Measurements from ENCODE around the gene ENTR1.
"Not testable (repeated sequence)": the region's sequence is repeated elsewhere in the genome, so short reads cannot be mapped to it uniquely, and the experiment has no call there.

Gene ENTR1

GRCh38 chr9:136438548-136439480 lies 28.4 kb upstream of the ENTR1 start:
- DNase-seq (ENCODE audit: low spot score), result no peak

- DNase-seq (ENCODE audit: low spot score), result no peak
Observed at GRCh38 chr9:136437839-136438547, 27.6 kb upstream of the ENTR1 start.

GRCh38 chr9:136437430-136437829 lies 27.0 kb upstream of the ENTR1 start:
- DNase-seq (ENCODE audit: low spot score), result no peak

DNA sequence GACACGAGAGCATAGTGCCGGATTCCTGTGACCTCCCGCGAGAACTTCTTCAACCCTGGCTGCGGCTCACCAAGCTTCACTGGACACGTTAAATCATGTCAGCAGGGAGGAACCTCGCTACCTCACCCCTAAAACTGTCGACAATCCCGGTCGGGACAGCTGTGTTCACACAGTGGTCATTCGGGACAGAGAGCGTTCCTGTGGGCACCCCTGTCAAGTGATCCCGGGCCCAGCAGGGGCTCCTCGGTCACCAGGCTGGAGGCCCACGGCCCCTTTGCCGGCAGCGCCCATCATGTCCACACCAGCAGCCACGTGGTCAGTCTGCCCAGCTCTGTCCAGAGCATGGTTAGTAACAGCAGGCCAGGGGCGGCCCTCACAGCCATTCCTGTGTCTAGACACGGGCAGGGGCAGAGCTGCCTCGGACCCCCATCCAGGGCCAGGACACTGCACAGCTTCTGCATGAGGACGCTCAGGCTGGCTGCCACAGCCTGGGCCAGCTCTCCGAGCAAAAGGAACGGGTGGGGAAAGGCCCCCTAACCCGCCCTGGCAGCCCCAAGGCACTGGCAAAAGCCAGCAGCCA lies 25.7 kb upstream of the ENTR1 start:
- no peak for DNase-seq (ENCODE audit: low spot score)

DNA sequence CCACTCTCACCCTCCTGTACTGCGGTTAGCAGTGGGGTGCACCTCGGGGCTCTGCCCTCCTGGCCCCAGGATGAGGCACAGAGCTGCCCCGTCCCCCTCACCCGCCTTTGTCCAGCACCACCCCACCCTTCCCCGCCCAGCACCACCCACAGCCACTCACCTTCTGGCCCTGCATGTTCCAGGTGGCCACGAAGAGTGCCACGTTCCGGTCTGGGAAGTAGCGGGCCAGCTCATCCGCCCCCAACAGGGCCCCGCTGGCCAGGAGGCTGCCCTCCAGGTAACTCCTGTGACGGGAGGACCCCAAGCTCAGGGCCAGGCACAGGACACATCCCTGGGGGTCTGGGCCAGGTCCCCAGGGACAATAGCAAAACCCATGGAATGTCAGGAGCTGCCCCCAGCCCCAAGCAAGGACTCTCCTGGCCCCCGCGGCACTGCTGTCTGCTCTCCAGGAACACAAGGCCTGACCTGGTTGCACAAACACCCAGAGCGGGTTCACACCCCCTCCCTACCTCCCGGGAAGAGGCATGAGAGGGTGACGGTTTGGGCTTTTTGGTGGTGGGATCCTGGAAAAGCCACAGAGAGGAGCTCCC lies 24.3 kb upstream of the ENTR1 start:
- DNase-seq (ENCODE audit: low spot score), result no peak

DNA sequence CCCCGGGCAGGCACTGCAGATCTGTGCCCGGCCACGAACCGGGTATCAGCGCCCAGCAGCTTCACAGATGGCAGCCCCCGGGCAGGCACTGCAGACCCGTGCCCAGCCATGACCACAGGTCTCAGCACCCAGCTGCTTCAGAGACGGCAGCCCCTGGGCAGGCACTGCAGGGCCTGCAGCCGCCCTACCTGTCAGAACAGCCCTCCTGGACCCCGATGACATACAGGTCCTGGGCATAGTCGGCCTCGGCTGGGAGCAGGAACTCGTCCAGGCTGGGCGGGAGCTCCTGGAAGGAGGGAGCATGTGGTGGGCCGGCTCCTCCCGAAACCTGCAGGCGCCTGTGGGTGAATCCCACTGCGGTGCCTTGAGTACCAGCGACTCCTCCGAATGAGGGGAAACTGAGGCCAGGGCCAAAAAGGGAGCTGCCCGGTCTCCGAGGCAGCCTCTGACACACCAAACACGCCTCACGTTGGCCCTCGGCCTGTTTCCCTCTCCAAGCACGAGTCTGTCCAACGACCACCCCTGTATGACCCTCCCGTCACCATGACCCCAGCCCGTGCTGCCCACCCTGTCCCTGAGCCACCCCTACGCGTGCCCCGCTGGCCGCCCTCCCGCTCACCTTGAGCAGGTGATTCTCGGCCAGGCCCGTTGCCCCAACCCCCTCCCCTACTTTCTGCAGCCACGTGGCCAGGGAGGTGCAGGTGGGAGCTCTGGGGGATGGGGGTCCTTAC lies 23.6 kb upstream of the ENTR1 start:
- no peak for DNase-seq (ENCODE audit: low spot score)

DNA sequence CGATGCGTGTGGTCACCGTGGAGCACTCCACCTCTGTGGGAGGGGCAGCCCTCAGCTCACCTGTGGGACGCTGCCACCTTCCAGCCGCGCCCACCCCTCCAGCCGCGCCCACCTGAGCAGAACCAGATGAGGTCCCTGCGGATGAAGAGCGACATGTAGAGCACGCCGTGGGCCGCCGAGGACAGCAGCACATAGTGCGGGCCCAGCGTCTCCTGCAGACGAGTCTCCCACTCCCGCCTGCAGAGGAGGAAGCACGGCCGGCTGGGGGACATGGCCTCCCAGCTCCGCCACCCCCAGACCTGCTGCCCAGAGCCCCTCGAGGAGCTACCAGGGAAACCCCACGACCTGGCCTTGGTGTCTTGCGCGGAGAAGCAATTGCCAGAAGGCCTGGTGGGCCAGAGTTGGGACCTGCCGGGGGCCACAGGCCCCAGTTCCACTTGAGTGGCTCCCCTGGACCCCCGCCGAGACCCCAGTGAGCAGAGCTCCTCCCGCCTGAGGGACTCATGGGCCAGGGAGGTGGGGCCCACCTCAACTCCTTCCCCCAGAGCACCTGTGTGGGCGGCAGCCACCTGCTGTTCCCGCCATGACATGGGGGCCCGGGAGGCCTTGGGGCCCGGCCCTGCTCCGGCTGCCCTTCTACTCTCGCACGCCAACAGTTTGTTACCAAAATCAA lies 22.8 kb upstream of the ENTR1 start:
- no peak for DNase-seq (ENCODE audit: low spot score)

GRCh38 chr9:136432591-136432990 lies 22.2 kb upstream of the ENTR1 start:
- no peak for DNase-seq (ENCODE audit: low spot score)

DNA sequence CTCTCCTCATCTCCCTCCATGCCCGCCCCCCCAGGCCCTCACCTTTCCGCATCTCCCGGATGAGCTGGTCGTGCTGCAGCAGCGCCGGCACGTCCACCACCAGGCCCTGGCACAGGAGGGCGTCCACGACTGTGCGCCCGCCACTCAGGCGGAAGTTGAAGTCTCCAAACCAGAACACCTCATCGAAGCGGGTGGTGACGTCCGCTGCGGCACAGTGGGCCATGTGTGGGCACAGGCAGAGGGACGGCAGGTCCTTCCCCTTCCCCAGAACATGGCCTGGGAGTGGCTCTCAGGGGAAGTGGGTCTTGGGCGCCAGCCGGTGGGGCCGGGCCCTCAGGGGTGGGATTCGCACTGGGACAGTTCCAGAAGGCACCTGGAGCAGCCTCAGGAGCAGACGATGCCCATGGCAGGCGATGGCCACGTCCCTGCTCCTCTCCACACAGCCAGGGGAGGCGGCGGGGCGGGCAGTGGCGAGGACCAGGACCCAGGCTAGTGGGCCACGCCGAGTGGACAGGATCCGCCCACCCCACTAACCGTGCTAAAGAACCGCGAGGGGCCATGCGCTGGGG lies 21.5 kb upstream of the ENTR1 start:
- DNase-seq (ENCODE audit: low spot score), result no peak

DNA sequence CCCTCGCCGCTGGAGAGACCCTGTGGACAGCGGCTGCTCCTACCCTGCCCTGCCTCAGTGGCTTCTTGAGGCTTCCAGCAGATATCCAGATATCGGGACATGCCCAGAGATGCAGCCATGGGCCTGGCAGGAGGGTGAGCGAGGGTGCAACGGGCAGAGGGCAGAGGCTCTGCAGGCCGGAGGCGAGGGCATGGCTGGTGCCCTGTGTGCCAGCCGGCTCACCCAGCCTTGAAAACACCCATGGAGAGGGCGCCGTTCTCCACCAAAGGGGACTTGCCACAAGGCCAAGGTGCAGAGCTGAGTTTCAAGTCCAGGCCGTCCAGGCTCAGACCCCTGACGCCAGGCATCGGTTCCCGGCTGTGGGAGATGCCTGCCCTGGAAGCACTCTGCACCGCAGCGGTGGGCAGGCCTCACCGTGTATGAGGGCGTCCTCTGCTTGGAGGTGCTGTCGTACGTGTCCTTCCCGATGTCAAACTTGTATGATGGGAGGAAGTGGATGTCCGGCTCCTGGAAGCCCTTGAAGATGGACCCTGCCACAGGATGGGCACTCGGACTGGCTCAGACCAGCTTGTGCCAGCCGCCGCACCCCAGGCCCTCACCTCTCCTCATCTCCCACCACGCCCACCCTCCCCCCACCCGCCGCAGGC lies 20.3 kb upstream of the ENTR1 start:
- DNase-seq (ENCODE audit: low spot score), result no peak

GRCh38 chr9:136429683-136430491 lies 19.5 kb upstream of the ENTR1 start:
- no peak for DNase-seq (ENCODE audit: low spot score)

DNA sequence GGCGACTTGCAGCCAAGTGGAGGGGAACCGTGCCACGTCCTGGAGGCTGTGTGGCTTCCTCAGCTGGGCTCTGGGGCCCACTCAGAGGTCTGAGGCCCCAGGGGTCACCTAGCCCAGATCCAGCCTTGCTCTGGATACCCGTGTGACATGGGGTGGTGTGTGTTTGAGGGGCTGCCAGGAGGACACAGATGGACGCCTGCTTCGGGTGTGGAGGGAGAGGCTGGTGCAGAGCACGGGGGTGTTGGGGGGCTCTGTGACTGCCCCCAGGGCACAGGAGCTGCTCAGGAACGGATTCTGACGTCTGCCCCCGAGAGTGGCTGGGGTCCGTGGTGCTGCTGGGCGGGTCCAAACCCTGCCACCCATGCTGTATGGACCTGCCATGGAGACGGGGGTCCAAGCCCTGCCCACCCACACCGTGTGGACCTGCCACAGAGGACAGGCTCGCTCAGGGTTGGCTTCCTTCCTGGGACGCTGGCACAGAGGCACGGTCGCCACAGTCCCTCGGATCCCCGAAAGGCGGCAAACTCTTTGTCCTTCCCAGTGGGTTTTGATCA lies 18.7 kb upstream of the ENTR1 start:
- DNase-seq (ENCODE audit: low spot score), result no peak

- DNase-seq (ENCODE audit: low spot score), result no peak
Observed at GRCh38 chr9:136426787-136427186, 16.4 kb upstream of the ENTR1 start.

GRCh38 chr9:136425367-136425766 lies 15.0 kb upstream of the ENTR1 start:
- DNase-seq (ENCODE audit: low spot score), result not testable (repeated sequence)

DNA sequence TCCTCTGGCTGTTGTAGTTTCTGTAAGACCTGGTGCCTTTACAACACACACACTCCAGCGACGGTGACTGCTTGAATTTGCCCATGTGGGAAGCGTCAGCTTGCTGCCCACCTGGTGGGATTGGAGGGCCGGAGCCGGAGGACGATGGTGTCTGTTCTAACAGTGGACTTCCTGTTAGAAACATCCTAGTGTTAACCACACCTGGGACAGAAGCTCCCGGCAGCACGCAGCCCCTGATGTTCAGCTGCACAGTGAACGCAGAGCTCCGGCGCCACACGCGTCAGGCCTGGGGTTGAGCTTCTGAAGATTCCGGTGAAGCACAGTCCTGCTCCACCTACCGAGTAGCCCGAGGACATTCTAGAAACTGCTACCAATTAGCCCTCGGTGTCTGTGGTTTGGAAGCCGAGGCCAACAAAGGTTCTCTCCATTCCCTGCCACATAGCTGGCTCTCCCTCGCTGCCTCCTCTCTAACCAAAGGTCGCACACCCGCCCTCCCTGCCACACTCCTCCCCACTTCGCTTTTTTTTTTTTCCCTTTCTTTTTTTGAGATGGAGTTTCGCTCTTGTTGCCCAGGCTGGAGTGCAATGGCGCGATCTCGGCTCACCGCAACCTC lies 14.4 kb upstream of the ENTR1 start:
- DNase-seq (ENCODE audit: low spot score), result no peak

GRCh38 chr9:136423432-136424146 lies 13.2 kb upstream of the ENTR1 start:
- DNase-seq (ENCODE audit: low spot score), result no peak

- DNase-seq (ENCODE audit: low spot score), result no peak
Observed at GRCh38 chr9:136422876-136423275, 12.5 kb upstream of the ENTR1 start.

DNA sequence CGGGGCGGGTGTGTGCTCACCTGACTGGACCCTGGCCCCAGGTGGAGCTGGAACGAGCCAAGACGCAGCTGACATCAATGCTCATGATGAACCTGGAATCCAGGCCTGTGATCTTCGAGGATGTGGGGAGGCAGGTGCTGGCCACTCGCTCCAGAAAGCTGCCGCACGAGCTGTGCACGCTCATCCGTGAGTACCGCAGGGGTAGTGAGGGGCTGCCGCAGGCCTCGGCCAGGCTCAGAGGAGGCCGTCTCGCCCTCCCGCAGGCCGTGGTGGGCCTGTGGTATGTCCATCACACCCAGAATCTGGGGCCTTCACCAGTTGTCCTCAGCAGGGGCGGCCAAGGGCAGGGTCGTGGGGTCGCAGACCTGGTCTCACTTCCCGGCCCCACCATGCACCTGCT lies 11.4 kb upstream of the ENTR1 start:
- no peak for DNase-seq (ENCODE audit: low spot score)

All from pons (tissue), 1 donor.